Measurements from ENCODE around the gene SOX15.
"Not testable (repeated sequence)": the region's sequence is repeated elsewhere in the genome, so short reads cannot be mapped to it uniquely, and the experiment has no call there.

SOX15 gene

DNA sequence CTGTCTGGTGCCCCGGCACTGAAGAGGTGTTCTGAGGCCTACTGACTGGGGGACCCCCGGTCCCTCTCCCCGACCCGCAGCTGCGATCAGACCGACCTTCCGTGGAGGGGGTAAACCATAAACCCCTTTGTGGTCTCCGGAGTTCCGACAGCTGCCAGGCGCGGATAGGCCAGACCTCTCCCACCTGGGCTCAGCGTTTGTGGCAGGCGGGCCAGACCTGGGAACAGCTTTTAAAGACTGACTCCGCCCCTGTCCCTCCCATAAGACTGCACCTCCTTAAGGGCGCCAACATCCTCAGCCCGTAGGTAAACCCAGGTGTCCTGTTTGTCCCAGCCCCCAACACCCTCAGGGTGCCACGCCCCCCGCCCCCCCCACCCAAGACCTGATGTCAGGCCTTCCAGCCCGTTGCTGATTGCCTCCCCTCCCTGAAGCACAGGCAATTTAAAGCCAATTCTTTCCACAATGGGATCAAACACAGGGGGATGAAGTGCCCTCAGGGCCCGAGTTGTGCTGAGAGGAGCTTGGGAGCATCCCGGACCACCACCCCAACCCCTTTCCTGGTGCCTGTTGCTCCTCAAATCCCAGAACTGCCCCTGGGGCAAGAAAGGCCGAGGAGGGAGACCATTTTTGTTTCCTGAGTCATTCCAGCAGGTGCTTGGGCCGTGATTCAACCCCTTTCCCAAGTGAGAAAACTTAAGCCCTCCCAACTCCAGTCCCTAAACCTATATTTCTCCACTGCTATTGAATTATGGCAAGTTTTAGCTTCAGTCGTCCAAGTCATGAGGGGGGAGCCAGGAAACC lies at the start of gene SOX15:
SOX15 (minus strand) TSS at position 204 of the 801 bp plus-strand sequence. CDS start 418 bp downstream, outside the sequence.
- no peak for DNase-seq (ENCODE audit: low read depth)

DNA sequence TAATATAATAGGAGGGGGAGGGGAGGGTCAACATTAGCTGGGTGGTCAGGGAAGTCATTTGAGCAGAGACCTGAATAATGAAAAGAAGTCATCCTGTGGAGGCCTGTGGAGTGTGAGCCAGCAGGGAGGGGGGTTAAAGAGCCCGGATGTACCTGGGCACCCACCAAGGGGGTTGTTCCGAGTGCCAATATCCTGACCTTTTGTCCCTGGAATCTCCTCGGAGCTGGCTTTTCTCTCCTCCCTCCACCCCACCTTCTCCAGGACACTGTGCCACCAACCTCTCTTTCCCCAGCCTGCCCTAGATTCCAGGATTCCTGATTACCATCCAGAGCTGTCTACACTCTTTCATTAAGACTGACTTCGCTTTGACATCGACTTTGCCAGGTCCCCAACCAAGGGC lies 46.3 kb upstream of the SOX15 start:
- DNase-seq (ENCODE audit: low read depth), result no peak

DNA sequence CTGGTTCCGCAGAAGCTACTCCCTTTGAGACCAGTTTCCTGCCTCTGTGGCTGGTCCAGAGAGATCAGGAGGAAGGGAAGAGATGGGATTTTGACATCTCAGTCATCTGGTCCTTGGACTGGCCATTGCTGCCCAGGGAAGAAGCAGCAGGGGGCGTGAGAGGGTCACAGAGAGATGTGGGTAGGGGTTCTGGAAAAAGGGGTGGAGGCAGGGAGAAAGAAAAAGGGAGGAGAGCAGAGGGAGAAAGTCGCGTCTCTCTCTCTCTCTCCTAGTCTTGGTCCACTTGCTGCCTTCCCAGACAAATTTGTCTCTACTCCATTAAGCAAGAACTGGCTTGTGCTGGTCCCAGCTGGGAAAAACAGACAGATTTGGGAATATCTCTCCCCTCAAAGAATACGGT lies 44.5 kb upstream of the SOX15 start:
- no peak for DNase-seq (ENCODE audit: low read depth)

DNA sequence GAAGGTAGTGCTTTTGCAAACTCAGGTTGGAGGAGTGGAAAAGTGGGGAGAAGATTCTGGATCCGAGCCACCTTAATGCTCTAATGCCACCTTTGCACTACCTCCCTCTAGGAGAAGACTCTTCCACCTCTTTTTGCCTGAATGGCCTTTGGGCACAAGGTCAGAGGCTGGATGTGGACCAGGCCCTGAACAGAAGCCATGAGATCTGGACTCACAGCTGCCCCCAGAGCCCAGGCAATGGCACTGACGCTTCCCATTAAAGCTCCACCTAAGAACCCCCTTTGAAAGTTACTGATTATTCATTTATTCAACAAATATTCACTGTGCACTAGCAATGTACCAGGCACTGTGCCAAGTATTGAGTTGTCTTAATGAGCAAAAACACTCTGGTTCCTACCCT lies 43.2 kb upstream of the SOX15 start:
- no peak for DNase-seq (ENCODE audit: low read depth)

DNA sequence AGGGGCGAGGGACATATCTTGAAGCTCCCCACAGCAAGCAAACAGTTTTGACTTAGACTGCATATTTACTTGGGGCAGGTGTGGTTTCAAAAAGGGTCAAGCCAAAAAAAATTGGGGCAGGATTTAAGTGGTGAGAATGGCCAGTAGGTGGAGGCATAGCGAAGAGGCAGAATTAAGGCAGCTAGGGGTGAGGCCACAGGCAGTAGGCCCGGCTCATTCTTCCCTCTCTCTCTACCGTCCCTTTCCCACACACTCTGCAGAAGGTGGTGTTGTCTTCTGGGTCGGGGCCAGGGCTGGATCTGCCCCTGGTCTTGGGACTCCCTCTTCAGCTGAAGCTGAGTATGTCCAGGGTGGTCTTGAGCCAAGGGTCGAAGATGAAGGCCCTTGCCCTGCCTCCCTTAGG lies 42.6 kb upstream of the SOX15 start:
- DNase-seq (ENCODE audit: low read depth), result no peak

DNA sequence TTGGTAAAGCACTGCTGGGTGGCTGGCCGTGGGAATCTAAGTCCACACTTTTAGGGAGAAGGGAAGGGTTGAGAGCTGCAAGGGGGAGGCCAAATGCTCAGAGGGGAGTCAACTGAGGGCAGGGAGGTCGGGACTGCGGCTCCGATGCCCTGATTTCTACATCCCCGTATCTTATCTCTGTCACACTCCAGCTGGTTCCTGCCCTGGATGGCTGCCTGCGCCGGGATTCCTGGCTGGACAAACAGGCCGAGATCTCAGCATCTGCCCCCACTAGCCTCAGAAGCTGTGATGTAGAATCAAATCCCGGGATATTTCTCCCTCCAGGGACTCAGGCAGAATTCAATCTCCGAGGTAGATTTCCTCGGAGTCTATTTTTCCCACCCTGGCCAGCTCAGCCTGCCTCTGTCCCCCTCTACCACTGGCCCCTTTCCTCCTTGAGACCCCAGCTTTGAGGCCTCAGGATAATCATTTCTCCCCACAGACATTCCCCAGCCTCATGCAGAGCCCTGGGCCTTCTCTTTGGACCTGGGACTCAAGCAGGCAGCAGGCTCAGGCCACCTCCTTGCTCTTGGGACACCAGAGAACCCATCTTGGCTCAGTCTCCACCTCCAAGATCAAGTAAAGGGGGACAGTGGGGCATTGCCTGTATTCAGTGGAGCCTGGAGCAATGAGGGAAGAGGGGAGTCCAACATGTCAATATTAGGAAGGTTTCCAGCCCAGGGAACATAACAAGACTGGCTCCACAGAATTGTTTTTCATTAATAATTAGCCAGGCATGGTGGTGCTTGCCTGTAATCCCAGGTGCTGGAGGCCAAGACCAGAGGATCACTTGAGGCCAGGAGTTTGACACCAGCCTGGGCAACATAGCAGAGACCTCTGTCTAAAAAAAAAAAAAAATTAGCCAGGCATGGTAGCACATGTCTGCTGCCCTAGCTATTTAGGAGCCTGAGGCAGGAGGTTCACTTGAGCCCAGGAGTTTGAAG lies 41.8 kb upstream of the SOX15 start:
- no peak for DNase-seq (ENCODE audit: low read depth)

DNA sequence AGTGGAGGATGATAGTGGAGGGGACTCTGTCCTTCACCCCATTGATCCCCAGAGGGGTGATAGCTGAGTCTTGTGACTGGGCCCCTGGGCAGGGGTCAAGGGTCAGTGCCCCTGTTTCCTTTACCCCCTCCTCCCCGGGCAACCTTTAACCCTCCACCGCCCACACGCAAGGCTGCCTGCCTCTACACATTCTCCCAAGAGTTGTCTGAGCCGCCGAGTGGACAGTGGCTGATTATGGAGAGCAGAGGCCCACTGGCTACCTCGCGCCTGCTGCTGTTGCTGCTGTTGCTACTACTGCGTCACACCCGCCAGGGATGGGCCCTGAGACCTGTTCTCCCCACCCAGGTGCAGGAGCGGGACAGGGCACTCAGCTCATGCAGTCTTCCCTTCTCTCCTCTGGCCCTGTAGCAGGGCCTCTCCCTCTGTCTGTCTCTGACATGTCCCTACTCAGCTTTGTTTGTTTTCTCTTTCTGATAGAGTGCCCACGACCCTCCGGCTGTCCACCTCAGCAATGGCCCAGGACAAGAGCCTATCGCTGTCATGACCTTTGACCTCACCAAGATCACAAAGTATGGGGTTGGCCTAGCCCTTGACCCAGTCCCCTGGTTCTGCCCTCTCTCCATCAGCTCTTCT lies 40.2 kb upstream of the SOX15 start, which contains the start of gene SHBG:
SHBG (plus strand) TSS at position 197 of the 633 bp plus-strand sequence; CDS start at position 235, 38 bp downstream.
- DNase-seq (ENCODE audit: low read depth), result no peak

DNA sequence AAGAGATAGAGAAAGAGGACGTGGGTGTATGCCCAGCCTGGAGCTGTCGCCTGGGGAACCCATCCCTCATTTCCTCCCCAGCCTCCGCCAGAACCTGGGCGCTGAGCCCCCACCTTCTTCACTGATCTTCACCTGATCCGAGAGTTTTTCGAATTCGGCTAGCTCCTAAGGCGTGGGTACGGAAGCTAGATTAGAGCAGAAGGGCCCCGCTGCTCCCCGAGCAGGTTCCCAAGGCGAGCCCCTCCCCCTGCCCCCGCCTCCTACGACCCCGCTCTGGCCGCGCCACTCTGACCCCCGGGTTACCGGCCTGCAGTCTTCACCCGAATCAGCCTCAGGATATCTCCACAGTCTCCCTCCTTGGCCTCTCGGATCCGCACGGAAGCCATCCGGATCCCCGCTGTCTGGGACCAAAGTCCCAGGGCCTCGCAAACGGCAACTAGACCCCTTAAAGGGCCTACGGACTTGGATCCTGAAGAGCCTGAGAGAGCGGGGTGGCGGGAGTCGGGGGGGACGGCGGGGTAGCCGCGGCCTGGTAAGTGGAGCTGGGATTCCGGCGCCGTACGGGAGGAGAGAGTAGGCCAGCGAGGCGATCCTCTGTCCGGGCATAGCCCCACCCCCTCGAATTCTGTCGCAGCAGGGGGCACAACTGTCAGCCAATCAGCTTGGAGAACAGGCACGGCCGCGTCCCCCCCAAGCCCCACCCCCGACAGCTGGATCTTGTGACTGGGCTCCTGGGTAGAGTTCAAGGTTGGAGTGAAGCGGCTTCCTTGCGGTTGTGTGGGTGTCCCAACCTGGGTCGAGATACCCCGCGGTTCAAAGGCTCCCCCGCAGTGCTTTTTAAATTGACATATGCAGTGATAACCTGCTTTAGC lies 37.6 kb upstream of the SOX15 start, which contains the start of gene SAT2:
SAT2 (minus strand) TSS at position 572 of the 872 bp plus-strand sequence; CDS start at position 386, 186 bp downstream.
- peak; percentile 67 for DNase-seq (ENCODE audit: low read depth)

DNA sequence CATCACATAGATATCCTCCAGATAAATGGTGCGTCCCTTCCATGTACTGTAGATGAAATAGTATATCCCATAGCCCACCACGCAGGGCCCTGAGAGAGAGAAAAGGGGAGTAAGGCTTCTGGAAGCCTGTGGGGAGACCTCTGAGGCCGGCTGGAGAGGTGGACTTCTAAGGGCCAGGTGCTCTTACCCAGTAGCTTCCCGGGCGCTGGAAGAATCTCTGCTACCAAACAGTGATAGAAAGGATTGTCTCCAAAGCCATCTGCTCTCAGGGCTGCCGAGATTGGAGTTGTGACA lies 37.0 kb upstream of the SOX15 start:
- no peak for DNase-seq (ENCODE audit: low read depth)

DNA sequence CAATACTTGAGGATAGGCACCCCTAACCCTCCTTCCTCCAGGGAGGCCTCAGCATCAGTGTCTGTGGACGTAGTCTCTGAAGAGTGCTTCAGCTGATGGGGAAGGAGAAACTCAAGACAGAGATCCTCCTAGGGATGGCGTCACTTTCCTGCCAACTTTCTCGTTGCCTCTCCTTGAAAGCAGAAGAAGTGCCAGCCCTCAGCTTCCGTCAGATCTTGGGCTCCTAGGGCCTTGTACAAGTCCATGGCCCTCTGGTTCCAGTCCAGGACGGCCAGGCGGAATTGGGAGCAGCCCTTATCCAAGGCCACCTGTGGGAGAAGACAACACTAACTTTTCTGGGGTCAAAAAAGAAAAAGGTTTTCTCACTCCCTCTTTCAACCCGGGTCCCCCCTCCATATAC lies 36.4 kb upstream of the SOX15 start:
- DNase-seq (ENCODE audit: low read depth), result no peak

DNA sequence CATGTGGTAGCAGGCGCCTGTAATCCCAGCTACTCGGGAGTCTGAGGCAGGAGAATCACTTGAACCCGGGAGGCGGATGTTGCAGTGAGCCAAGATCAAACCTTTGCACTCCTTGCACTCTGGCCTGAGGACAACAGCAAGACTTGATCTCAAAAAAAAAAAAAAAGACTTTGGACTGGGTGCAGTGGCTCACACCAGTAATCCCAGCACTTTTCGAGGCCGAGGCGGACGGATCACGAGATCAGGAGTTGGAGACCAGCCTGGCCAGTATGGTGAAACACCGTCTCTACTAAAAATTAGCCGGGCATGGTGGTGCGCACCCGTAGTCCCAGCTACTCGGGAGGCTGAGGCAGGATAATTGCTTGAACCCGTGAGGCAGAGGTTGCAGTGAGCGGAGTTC lies 35.9 kb upstream of the SOX15 start:
- DNase-seq (ENCODE audit: low read depth), result not testable (repeated sequence)

DNA sequence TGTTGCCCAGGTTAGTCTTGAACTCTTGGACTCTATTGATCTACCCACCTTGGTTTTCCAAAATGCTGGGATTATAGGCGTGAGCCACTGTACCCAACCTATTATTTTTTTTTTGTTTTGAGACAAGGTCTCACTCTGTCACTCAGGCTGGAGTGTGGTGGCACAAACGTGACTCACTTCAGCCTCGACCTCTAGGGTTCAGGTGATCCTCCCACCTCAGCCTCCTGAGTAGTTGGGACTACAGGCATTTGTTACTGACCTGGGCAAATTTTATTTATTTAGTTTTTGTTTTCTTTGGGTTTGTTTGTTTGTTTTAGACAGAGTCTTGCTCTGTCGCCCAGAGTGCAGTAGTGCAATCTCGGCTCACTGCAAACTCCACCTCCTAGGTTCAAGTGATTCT lies 33.8 kb upstream of the SOX15 start:
- no peak for DNase-seq (ENCODE audit: low read depth)

DNA sequence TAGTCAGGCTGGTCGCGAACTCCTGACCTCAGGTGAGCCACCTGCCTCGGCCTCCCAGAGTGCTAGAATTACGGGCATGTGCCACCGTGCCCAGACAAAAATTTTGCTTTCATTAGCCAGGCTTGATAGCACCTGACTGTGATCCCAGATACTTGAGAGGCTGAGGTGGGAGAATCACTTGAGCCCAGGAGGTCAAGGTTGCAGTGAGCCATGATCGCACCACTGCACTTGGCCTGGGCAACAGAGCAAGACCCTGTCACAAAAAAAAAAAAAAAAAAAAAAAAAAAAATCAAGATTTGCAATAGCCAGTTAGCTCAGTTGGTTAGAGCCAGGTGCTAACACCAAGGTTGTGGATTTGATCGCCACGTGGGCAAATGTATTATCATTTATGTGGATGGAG lies 30.9 kb upstream of the SOX15 start:
- no peak for DNase-seq (ENCODE audit: low read depth)

DNA sequence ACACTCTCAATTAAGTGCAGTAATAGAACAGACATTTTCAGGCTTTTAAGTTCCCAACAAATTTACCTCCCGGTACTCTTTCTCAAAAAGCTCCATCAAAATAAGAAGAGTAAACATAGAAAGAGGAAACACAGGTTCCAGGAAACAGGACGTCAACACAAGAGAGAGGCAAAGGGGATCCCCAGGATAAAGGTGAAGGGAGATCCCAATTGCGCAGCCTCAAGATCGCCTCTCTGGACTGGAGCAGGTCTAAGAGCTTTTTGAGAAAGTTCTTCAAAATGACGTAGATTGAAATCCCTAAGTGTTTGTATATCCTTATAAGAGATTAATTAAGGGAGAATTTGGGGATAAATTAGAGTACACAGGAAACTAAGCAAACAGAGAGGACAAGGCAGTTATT lies 28.7 kb upstream of the SOX15 start:
- no peak for DNase-seq (ENCODE audit: low read depth)

DNA sequence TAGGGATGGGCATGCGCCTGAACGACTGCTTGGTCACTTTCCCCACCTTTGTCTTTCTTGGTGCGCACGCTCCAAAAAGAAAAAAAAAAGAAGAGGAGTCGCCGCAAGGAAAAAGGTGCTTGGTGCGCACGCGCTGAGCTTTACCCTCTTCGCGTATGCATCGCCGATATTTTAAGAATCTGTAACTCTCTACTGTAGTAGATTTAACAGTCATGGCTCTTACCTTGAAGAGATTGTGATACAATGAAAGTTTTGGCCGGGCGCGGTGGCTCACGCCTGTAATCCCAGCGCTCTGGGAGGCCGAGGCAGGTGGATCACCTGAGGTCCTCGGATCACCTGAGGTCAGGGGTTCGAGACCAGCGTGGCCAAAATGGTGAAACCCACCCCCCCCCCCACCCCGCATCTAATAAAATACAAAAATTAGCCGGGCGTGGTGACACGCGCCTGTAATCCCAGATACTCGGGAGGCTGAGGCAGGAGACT lies 25.4 kb upstream of the SOX15 start:
- no peak for DNase-seq (ENCODE audit: low read depth)

DNA sequence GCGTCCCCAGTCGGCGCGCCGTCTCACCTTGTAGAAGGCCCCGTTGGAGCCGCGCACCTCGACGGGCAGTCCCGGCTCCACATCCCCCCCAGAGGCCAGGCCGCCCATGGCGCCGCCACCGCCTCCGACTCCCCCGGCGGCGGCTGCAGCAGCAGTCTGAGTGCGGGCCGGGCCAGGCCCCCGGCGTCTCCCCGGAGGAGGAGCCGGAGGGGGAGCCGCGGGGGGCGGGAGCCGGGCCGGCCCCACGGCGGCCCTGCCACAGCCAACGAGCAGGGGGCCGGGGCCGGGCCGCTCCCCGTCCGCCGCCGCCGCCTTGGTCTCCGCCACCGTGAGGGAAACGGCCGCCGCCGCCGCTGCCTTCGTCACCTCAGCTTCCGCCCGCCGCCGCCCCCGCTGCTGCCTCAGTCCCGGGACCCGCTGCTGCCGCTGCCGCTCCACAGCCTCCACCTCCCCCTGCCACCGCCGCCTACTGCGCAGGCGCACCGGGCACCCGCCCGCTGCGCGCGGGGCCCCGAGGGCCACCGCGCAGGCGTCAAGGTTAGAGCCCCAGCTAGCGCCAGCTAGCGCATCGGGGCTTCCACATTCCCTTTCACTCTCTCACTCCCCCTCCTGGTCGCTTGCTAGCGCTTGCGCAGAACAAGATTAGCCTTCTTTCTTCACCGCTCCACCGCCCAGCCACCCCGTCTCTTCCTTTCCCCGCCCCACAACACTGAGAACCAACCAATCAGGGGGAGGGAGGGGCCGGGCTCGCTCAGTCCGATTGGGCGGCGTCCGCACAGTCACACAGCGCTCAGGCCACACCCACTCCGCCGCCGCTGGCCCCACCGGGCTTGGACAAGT lies 24.8 kb upstream of the SOX15 start, which contains the start of gene FXR2:
FXR2 (minus strand) TSS at position 473 of the 840 bp plus-strand sequence; CDS start at position 108, 365 bp downstream.
- DNase-seq (ENCODE audit: low read depth), result peak; percentile 99

DNA sequence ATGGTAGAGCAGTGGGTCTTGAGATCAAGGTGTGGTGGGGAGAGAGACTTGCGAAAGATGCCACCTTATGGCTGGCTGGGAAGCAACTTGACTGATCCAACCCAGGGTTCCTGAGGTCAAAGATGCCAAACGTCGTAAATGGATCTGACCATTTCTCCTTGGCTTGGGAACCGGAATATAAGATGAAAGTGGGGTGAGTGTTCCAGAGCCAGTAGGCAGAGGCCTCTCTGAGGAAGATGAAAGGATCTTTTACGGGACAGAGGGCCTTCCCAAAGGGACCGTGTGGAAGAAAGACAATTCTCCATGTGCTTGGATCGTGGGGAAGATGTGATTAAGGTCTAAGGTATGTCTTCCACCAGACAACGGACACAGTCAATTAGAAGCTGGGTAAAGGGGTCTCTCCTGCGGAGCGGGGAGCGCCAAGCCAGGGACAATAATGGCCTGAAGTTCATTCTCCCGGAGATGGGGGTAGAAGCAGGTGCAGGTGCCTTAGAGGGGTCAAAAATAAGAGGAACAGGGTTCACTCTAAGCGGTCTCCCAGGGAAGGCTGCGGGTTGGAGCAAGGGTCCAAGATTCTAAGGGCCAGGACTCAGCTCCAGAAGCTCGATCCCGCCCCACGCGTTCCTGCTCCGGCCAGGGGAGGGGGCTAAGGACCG lies 24.0 kb upstream of the SOX15 start:
- no peak for DNase-seq (ENCODE audit: low read depth)

DNA sequence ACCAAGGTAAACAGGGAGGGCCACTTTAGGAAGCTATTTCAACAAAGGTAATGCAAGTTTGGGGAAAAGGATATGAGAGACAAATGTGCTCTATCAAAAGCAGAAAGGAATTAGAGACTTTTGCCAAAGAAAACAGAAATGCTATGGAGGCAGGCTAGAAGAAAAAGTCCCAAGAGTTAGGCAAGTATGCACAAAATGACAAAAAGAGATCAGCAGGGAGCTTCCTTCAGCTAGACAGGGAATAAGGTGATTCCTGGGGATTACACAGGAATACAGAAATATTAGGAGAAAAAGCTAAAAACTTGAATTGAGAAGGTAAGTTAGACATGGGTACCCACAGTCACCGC lies 22.4 kb upstream of the SOX15 start:
- DNase-seq (ENCODE audit: low read depth), result no peak

DNA sequence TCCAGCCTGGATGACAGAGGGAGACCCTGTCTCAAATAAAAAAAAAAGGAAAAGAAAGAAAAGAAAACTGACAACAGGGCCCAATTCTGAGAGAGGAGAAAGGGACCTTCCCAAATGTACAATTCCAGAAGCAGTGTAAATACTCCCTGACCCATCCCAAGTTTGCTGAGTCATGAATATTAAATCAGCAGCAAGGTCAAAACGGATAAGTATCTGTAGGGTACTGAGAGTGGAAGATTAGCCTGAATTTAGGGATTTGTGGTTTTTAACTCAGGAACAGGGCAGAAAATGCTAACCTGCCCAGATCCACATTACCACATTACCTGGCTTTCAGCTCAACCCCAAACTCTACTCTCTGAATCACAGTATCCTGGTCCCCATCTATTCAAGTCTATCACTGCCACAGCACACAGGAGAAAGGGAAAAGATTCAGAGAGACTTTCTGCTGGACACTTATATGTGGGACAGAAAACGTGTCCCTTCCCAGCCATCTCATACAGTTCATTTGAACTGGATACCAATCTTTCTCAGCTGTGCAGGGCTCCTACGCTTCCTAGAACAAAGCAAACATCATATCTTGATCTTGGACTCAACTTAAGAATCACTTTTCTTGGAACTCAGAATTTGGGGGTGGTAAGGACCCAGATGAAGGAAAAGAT lies 21.9 kb upstream of the SOX15 start:
- DNase-seq (ENCODE audit: low read depth), result no peak
